ENCODE results near the gene GPC6. TPM values are rescaled to one million over a fixed set of nuclear protein-coding genes. Genes with fewer than 3 reads are reported as not detected.

GPC6 gene
- total RNA-seq, 1 donor from 2014 or later, result 38.9 TPM

GRCh38 chr13:93230261-93230855 lies 3.8 kb downstream of the GPC6 start:
- peak; percentile 84 for DNase-seq (ENCODE audit: low read depth)

- no peak for DNase-seq (ENCODE audit: low read depth)
Observed at GRCh38 chr13:93231867-93232266, 5.3 kb downstream of the GPC6 start.

GRCh38 chr13:93233997-93234416 lies 7.4 kb downstream of the GPC6 start:
- no peak for DNase-seq (ENCODE audit: low read depth)

GRCh38 chr13:93234459-93234858 lies 7.9 kb downstream of the GPC6 start:
- no peak for DNase-seq (ENCODE audit: low read depth)

GRCh38 chr13:93235258-93236015 lies 8.8 kb downstream of the GPC6 start:
- no peak for DNase-seq (ENCODE audit: low read depth)

- DNase-seq (ENCODE audit: low read depth), result no peak
Observed at GRCh38 chr13:93238711-93239110, 12.1 kb downstream of the GPC6 start.

- DNase-seq (ENCODE audit: low read depth), result no peak
Observed at GRCh38 chr13:93243375-93244063, 16.9 kb downstream of the GPC6 start.

GRCh38 chr13:93244141-93244917 lies 17.7 kb downstream of the GPC6 start:
- peak; percentile 79 for DNase-seq (ENCODE audit: low read depth)

- DNase-seq (ENCODE audit: low read depth), result peak; percentile 92
Observed at GRCh38 chr13:93244918-93245280, 18.3 kb downstream of the GPC6 start.

- DNase-seq (ENCODE audit: low read depth), result no peak
Observed at GRCh38 chr13:93246069-93246468, 19.5 kb downstream of the GPC6 start.

- DNase-seq (ENCODE audit: low read depth), result peak; percentile 90
Observed at GRCh38 chr13:93248627-93249047, 22.0 kb downstream of the GPC6 start.

- peak; percentile 89 for DNase-seq (ENCODE audit: low read depth)
Observed at GRCh38 chr13:93249364-93250306, 23.0 kb downstream of the GPC6 start.

- DNase-seq (ENCODE audit: low read depth), result peak; percentile 85
Observed at GRCh38 chr13:93254775-93255174, 28.2 kb downstream of the GPC6 start.

GRCh38 chr13:93256998-93257397 lies 30.4 kb downstream of the GPC6 start:
- no peak for DNase-seq (ENCODE audit: low read depth)

- DNase-seq (ENCODE audit: low read depth), result no peak
Observed at GRCh38 chr13:93259527-93260080, 33.0 kb downstream of the GPC6 start.

- DNase-seq (ENCODE audit: low read depth), result no peak
Observed at GRCh38 chr13:93260591-93260990, 34.0 kb downstream of the GPC6 start.

- DNase-seq (ENCODE audit: low read depth), result peak; percentile 72
Observed at GRCh38 chr13:93262729-93263345, 36.2 kb downstream of the GPC6 start.

- no peak for DNase-seq (ENCODE audit: low read depth)
Observed at GRCh38 chr13:93264876-93265275, 38.3 kb downstream of the GPC6 start.

GRCh38 chr13:93265800-93266199 lies 39.2 kb downstream of the GPC6 start:
- DNase-seq (ENCODE audit: low read depth), result no peak

- DNase-seq (ENCODE audit: low read depth), result no peak
Observed at GRCh38 chr13:93266681-93267080, 40.1 kb downstream of the GPC6 start.

All from renal cortical epithelial cell (primary cell).